Measurements from ENCODE around the gene DGCR8.

The DGCR8 gene

GRCh38 chr22:20111045-20111688, 31.1 kb downstream of the DGCR8 start:
- DNase-seq (ENCODE audit: low read depth), result no peak
- no peak overlapping the region for H3K4me3 ChIP-seq (ENCODE audit: control insufficient read depth, low read depth, low read length)
- TF ChIP-seq CTCF (IDR thresholded peaks at IDR 0.05; ENCODE audit: control insufficient read depth, insufficient read depth, low read depth, low read length, missing control alignments), result peak; percentile 47

GRCh38 chr22:20111689-20112622, 31.9 kb downstream of the DGCR8 start:
- TF ChIP-seq CTCF (IDR thresholded peaks at IDR 0.05; ENCODE audit: control insufficient read depth, insufficient read depth, low read depth, low read length, missing control alignments), result no peak
- H3K4me3 ChIP-seq (ENCODE audit: control insufficient read depth, low read depth, low read length), result no peak overlapping the region
- no peak for DNase-seq (ENCODE audit: low read depth)

GRCh38 chr22:20112623-20113511, 32.8 kb downstream of the DGCR8 start:
- no peak overlapping the region for H3K4me3 ChIP-seq (ENCODE audit: control insufficient read depth, low read depth, low read length)
- no peak for DNase-seq (ENCODE audit: low read depth)
- no peak for TF ChIP-seq CTCF (IDR thresholded peaks at IDR 0.05; ENCODE audit: control insufficient read depth, insufficient read depth, low read depth, low read length, missing control alignments)

- no peak for TF ChIP-seq CTCF (IDR thresholded peaks at IDR 0.05; ENCODE audit: control insufficient read depth, insufficient read depth, low read depth, low read length, missing control alignments)
- H3K4me3 ChIP-seq (ENCODE audit: control insufficient read depth, low read depth, low read length), result no peak overlapping the region
- DNase-seq (ENCODE audit: low read depth), result no peak
Measured at GRCh38 chr22:20113551-20114310, 33.7 kb downstream of the DGCR8 start.

GRCh38 chr22:20114506-20115475, 34.8 kb downstream of the DGCR8 start:
- TF ChIP-seq CTCF (IDR thresholded peaks at IDR 0.05; ENCODE audit: control insufficient read depth, insufficient read depth, low read depth, low read length, missing control alignments), result no peak
- DNase-seq (ENCODE audit: low read depth), result no peak
- no peak overlapping the region for H3K4me3 ChIP-seq (ENCODE audit: control insufficient read depth, low read depth, low read length)
